K562 (cell line): Measurements from ENCODE around the gene SNX15. TPM values are rescaled to one million over a fixed set of nuclear protein-coding genes. Genes with fewer than 3 reads are reported as not detected.

ENCODE experiments used
- ATAC-seq: fragments of 200-7000 bp; cut with Tn5 transposase; 3 replicates; pipeline ENCODE4 v1.9.1; 2020; ENCODE audit warnings: moderate library complexity
- BruUV-seq: library from RNA; stranded (reverse); fragments of 400-500 nt; replicated peaks from 2 replicates; lab custom pipeline; 2021; lab: Mats Ljungman, UMichigan
- CTCF ChIA-PET: fragments of 300-600 bp; formaldehyde crosslinking; extraction: SDS; loops from one replicate; lab custom pipeline; 2021; ENCODE audit warnings: low intra/inter-chr PET ratio; lab: Yijun Ruan, JAX
- POLR2A ChIA-PET: fragments of 300-600, 350-650 bp; sonication (Branson Sonifier 250); formaldehyde crosslinking; extraction: SDS; loops from one replicate; lab custom pipeline; 2021; ENCODE audit warnings: antibody characterized with exemption, inconsistent platforms; lab: Yijun Ruan, JAX
- DNase-seq, 4 experiments: peaks; one replicate each; pipeline versions ENCODE4 v3.0.0 to v3.0.0-alpha.2; 2011 to 2018; ENCODE audit warnings: low spot score in 3 of 4, mixed read lengths in 3 of 4; ENCODE audit errors: extremely low read depth in 1 of 4
- FAIRE-seq: peaks from 2 replicates; lab custom pipeline; 2011; peaks lifted over from hg19 to GRCh38; lab: Jason Lieb, UNC
- H2AFZ ChIP-seq: 2 replicates; pipeline ENCODE4 v1.6.0; 2011; ENCODE audit warnings: low read depth, low read length, control low read depth, inconsistent platforms
- H3K27ac ChIP-seq: fragments of 200-600 bp; 3 replicates; pipeline ENCODE4 v1.8.0; 2011; ENCODE audit warnings: low read depth, mild to moderate bottlenecking, control low read depth, inconsistent platforms, low read length, moderate library complexity, mixed read lengths; ENCODE audit errors: extremely low read depth
- H3K27me3 ChIP-seq, 2 experiments: fragments of 300-600 bp in 1 of 2; 2 replicates in 1 of 2; 3 replicates in 1 of 2; pipeline versions ENCODE4 v1.6.0 to v1.8.0; 2011; ENCODE audit warnings: inconsistent platforms in 2 of 2, low read length in 2 of 2, mild to moderate bottlenecking in 1 of 2, mixed read lengths in 1 of 2, moderate library complexity in 1 of 2; ENCODE audit not compliant: control insufficient read depth in 2 of 2, insufficient read depth in 2 of 2
- H3K36me3 ChIP-seq: fragments of 300-600 bp; 3 replicates; pipeline ENCODE4 v1.8.0; 2011; ENCODE audit warnings: mild to moderate bottlenecking, low read length, inconsistent platforms; ENCODE audit not compliant: control insufficient read depth, insufficient read depth
- H3K4me1 ChIP-seq, 2 experiments: fragments of 200-600 bp in 1 of 2; replicated peaks in 1 of 2; 2 replicates in 1 of 2; 3 replicates in 1 of 2; pipeline versions ENCODE4 v1.5.1 to v1.8.0; 2011; ENCODE audit warnings: inconsistent platforms in 2 of 2, low read length in 2 of 2, mild to moderate bottlenecking in 1 of 2, mixed read lengths in 1 of 2, moderate library complexity in 1 of 2; ENCODE audit not compliant: control insufficient read depth in 2 of 2, insufficient read depth in 2 of 2
- H3K4me2 ChIP-seq: 2 replicates; pipeline ENCODE4 v1.6.1; 2011; ENCODE audit warnings: low read length, control low read depth, inconsistent platforms, mixed read lengths; ENCODE audit not compliant: insufficient read depth
- H3K4me3 ChIP-seq: fragments of 200-600 bp; sonication (generic), shearing (Covaris generic); 2 replicates; pipeline ENCODE4 v1.5.1; 2016; ENCODE audit warnings: control low read depth, inconsistent platforms
- H3K79me2 ChIP-seq: fragments of 200-600 bp; 3 replicates; pipeline ENCODE4 v1.8.0; 2011; ENCODE audit warnings: low read length, inconsistent platforms; ENCODE audit not compliant: control insufficient read depth, insufficient read depth
- H3K9ac ChIP-seq, 2 experiments: 2 replicates each; pipeline versions ENCODE4 v1.6.0 to v1.6.1; 2011; ENCODE audit warnings: low read depth in 2 of 2, low read length in 2 of 2, control low read depth in 1 of 2, inconsistent platforms in 1 of 2, mild to moderate bottlenecking in 1 of 2, mixed read lengths in 1 of 2; ENCODE audit not compliant: insufficient read depth in 1 of 2
- H3K9me1 ChIP-seq: one replicate; pipeline ENCODE4 v1.6.0; 2011; ENCODE audit warnings: inconsistent platforms, mild to moderate bottlenecking, low read length, moderate library complexity; ENCODE audit not compliant: control insufficient read depth, insufficient read depth
- H3K9me3 ChIP-seq: replicated peaks from 2 replicates; pipeline ENCODE4 v1.5.1; 2011; ENCODE audit warnings: low read depth, low read length, inconsistent platforms; ENCODE audit not compliant: control insufficient read depth, insufficient read depth
- H4K20me1 ChIP-seq: replicated peaks from 2 replicates; pipeline ENCODE4 v1.6.1; 2011; ENCODE audit warnings: low read length, inconsistent platforms, mixed read lengths; ENCODE audit not compliant: control insufficient read depth, insufficient read depth
- HBP1 ChIP-seq: fragments of 450-650 bp; formaldehyde crosslinking; IDR thresholded peaks from 2 replicates; pipeline ENCODE4 v1.4.0; 2022; ENCODE audit warnings: missing genetic modification characterization
- NFRKB ChIP-seq: fragments of 450-650 bp; IDR thresholded peaks from 2 replicates; pipeline ENCODE4 v1.6.1; 2016; ENCODE audit warnings: low read depth
- POLR2G ChIP-seq: fragments of 200-400 bp; formaldehyde crosslinking; IDR thresholded peaks from 2 replicates; pipeline ENCODE4 v1.6.1; 2017; ENCODE audit warnings: low read depth, mild to moderate bottlenecking, antibody characterized with exemption, low read length, moderate library complexity
- RBFOX2 ChIP-seq: fragments of 200-400 bp; formaldehyde crosslinking; IDR thresholded peaks from 2 replicates; pipeline ENCODE4 v1.6.1; 2017; ENCODE audit warnings: low read depth, mild to moderate bottlenecking, low read length, moderate library complexity
- ZNF316 ChIP-seq: fragments of 450-650 bp; IDR thresholded peaks from 2 replicates; pipeline ENCODE4 v1.6.1; 2016
- WGBS: fragments of 100-300 bp; shearing (Covaris generic); methylation state at CpG from one replicate; pipeline ENCODE4 v1.1.6; 2016; ENCODE audit warnings: low coverage, mixed read lengths; ENCODE audit not compliant: insufficient coverage; ENCODE audit errors: missing lambda C conversion rate; 5-methylcytosine and 5-hydroxymethylcytosine counted together
- in situ Hi-C: fragments of 300-500 bp; cut with MboI; formaldehyde crosslinking; loops from 4 replicates; pipeline ENCODE4 v1.15.0; 2018; ENCODE audit warnings: inconsistent platforms, mixed read lengths
- intact Hi-C: fragments of 100-400 bp; cut with micrococcal nuclease; formaldehyde crosslinking; loops from 2 replicates; pipeline ENCODE4 v1.14.2; 2022
- polyA plus RNA-seq, 8 experiments: library from polyadenylated mRNA; depleted of rRNA in 4 of 8; stranded (reverse) in 5 of 8; unstranded in 3 of 8; fragments of >200 nt; fragmentation: Nextera tagmentation in 2 of 8; fragmentation: Illumina TruSeq in 1 of 8; extraction: Ambion mirVana in 2 of 8; extraction: Trizol in 1 of 8; gene quantifications; 2 replicates each; pipeline versions ENCODE4 v1.2.1 to v1.2.3, GENCODE V29; 2011 to 2014; ENCODE audit warnings: inconsistent platforms in 1 of 8, missing spikeins in 1 of 8
- total RNA-seq, 7 experiments: library from RNA; depleted of rRNA in 6 of 7; stranded (reverse); fragments of >200 nt in 6 of 7; fragmentation: Illumina TruSeq in 2 of 7; extraction: Trizol in 2 of 7; gene quantifications; 2 replicates each; pipeline versions ENCODE4 v1.2.1 to v1.2.3, GENCODE V29; 2011 to 2021; ENCODE audit warnings: low replicate concordance in 1 of 7

SNX15 gene
- total and polyA plus RNA-seq, 9 of the 15 experiments (the other 6 are each of a cell fraction or from before 2014, with no cell fraction given): 1.8 to 27.8 (median 15.2) TPM

DNA sequence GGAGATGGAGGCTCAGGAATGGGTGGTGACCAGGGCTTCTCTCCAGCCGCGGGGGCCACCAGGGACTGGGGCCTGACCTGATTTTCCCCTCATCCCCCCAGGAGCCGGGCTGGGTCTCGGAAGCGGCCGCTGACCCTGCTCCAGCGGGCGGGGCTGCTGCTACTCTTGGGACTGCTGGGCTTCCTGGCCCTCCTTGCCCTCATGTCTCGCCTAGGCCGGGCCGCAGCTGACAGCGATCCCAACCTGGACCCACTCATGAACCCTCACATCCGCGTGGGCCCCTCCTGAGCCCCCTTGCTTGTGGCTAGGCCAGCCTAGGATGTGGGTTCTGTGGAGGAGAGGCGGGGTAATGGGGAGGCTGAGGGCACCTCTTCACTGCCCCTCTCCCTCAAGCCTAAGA, 60.6 kb downstream of the SNX15 start:
- CTCF ChIA-PET: no interaction called here
- Histone ChIP-seq H3K36me3 (peaks cover 52% of the 10 kb centered on the region), H3K9ac (no peak overlapping the region), H3K27ac (no peak overlapping the region), H3K27me3 (no peaks in the 10 kb centered on the region; a peak in 1 of 5 replicates), H3K79me2 (peaks cover 27% of the 10 kb centered on the region)
- no TSS peak for BruUV-seq
- peak; percentile 35 for TF ChIP-seq POLR2G
- peak; percentile 49; the same call in 1 of the 2 replicates for TF ChIP-seq RBFOX2
- no peak for TF ChIP-seq NFRKB
- TF ChIP-seq HBP1 (CRISPR knock-in tag): no peak
- no peak for TF ChIP-seq ZNF316
- TF ChIP-seq, all 486 proteins: peak for 2
- Histone ChIP-seq H3K4me1 (peaks cover 8 to 12% of the 10 kb centered on the region in 2 experiments), H3K9me1 (no peaks in the 10 kb centered on the region), H2AFZ (no peak overlapping the region), H3K9me3 (no peaks in the 10 kb centered on the region), H4K20me1 (no peaks in the 10 kb centered on the region; the same call in 1 of the 2 replicates), H3K4me3 (no peak overlapping the region), H3K4me2 (no peak overlapping the region)
- DNase-seq (no peak), FAIRE-seq (no peak), ATAC-seq (no peak)
- POLR2A ChIA-PET: interaction anchor here (0.8 to 2.0 kb wide), 2 partner anchors 12 to 55 kb away, joined by 3 to 4 read pairs; no protein-coding TSS in a partner anchor
- 99% methylated on average over 12 of the region's 15 CpGs for WGBS
- intact Hi-C loops (no loop called here), in situ Hi-C loops (no loop called here)
